Measurements from ENCODE around the gene GALNT7. TPM values are rescaled to one million over a fixed set of nuclear protein-coding genes. Genes with fewer than 3 reads are reported as not detected.

Gene GALNT7
- total RNA-seq, 1 donor from 2014 or later, result 24.7 TPM

- Histone ChIP-seq H3K27me3 (ENCODE audit: control insufficient read depth, insufficient read depth, low read length) (no peaks in the 10 kb centered on the region), H3K36me3 (ENCODE audit: control insufficient read depth, insufficient read depth, low read length) (no peaks in the 10 kb centered on the region), H3K4me3 (ENCODE audit: low read depth, low read length) (no peak overlapping the region)
- DNase-seq (ENCODE audit: low read depth), result peak; percentile 73
- FAIRE-seq, result no peak
- no peak for TF ChIP-seq CTCF (IDR thresholded peaks at IDR 0.05; ENCODE audit: insufficient read depth, low read length, severe bottlenecking)
Measured at GRCh38 chr4:173189117-173189693, 20.6 kb downstream of the GALNT7 start.

GRCh38 chr4:173191623-173192041 is 23.0 kb downstream of the GALNT7 start:
- H3K36me3 ChIP-seq (ENCODE audit: control insufficient read depth, insufficient read depth, low read length), result no peaks in the 10 kb centered on the region
- peak; percentile 92 for DNase-seq (ENCODE audit: low read depth)
- H3K27me3 ChIP-seq (ENCODE audit: control insufficient read depth, insufficient read depth, low read length), result no peaks in the 10 kb centered on the region
- FAIRE-seq, result no peak
- H3K4me3 ChIP-seq (ENCODE audit: low read depth, low read length), result no peak overlapping the region
- no peak for TF ChIP-seq CTCF (IDR thresholded peaks at IDR 0.05; ENCODE audit: insufficient read depth, low read length, severe bottlenecking)

- no peaks in the 10 kb centered on the region for H3K27me3 ChIP-seq (ENCODE audit: control insufficient read depth, insufficient read depth, low read length)
- DNase-seq (ENCODE audit: low read depth) (no peak), FAIRE-seq (peak; percentile 60)
Measured at GRCh38 chr4:173192375-173193162, 24.0 kb downstream of the GALNT7 start.

GRCh38 chr4:173194157-173194556 is 25.5 kb downstream of the GALNT7 start:
- H3K27me3 ChIP-seq (ENCODE audit: control insufficient read depth, insufficient read depth, low read length), result no peaks in the 10 kb centered on the region

More at GRCh38 chr4:173192375-173193162, 24.0 kb downstream of the GALNT7 start:
- H3K36me3 ChIP-seq (ENCODE audit: control insufficient read depth, insufficient read depth, low read length), result no peaks in the 10 kb centered on the region
- H3K4me3 ChIP-seq (ENCODE audit: low read depth, low read length), result no peak overlapping the region
- TF ChIP-seq CTCF (IDR thresholded peaks at IDR 0.05; ENCODE audit: insufficient read depth, low read length, severe bottlenecking), result peak; percentile 19

GRCh38 chr4:173195109-173195508 is 26.5 kb downstream of the GALNT7 start:
- H3K27me3 ChIP-seq (ENCODE audit: control insufficient read depth, insufficient read depth, low read length), result no peaks in the 10 kb centered on the region
- FAIRE-seq, result no peak
- H3K4me3 ChIP-seq (ENCODE audit: low read depth, low read length), result no peak overlapping the region
- no peaks in the 10 kb centered on the region for H3K36me3 ChIP-seq (ENCODE audit: control insufficient read depth, insufficient read depth, low read length)
- no peak for DNase-seq (ENCODE audit: low read depth)
- TF ChIP-seq CTCF (IDR thresholded peaks at IDR 0.05; ENCODE audit: insufficient read depth, low read length, severe bottlenecking), result no peak

More at GRCh38 chr4:173194157-173194556, 25.5 kb downstream of the GALNT7 start:
- Histone ChIP-seq H3K36me3 (ENCODE audit: control insufficient read depth, insufficient read depth, low read length) (no peaks in the 10 kb centered on the region), H3K4me3 (ENCODE audit: low read depth, low read length) (no peak overlapping the region)
- FAIRE-seq, result no peak
- no peak for DNase-seq (ENCODE audit: low read depth)
- no peak for TF ChIP-seq CTCF (IDR thresholded peaks at IDR 0.05; ENCODE audit: insufficient read depth, low read length, severe bottlenecking)

All from bronchial epithelial cell (primary cell).